OCI-M2 (cell line): ENCODE data around the gene NVL.
"Not testable (repeated sequence)": the region's sequence is repeated elsewhere in the genome, so short reads cannot be mapped to it uniquely, and the experiment has no call there.

ENCODE experiments used
- DNase-seq: peaks from one replicate; lab custom pipeline; 2025; ENCODE audit not compliant: unreplicated experiment; lab: John Stamatoyannopoulos, UW

Gene NVL

DNA sequence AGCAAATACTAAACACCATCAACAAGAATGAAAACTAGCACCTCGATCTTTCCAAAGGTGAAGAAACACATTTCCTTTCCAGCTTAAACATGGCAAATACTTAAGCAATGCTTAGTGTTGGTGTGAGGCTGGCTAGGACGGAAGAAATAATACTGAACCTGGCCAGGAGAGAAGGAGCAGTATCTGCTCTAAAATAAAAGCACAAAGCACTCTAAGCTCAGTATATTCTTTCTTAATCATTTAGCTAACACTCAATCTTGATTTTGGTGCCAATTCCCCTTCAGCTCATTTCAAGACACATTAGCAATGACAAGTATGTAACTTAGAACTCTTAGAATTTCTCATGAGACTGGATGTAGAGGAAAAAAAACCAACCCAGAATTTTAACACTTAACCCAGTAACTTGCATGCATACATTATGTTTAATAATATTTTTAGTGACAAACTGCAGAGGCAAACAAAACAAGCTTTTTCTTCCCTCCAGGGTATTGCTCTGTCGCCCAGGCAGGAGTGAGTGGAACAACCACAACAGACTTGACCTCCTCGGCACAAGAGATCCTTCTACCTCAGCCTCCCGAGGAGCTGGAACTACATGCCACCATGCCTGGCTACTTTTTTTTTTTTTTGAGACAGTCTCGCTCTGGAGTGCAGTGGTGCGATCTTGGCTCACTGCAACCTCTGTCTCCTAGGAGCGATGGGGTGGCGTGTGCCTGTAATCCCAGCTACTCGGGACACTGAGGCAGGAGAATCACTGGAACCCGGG lies 92.7 kb downstream of the NVL start:
- DNase-seq: no peak

- no peak for DNase-seq
Measured at GRCh38 chr1:224235813-224236493, 94.0 kb downstream of the NVL start.

DNA sequence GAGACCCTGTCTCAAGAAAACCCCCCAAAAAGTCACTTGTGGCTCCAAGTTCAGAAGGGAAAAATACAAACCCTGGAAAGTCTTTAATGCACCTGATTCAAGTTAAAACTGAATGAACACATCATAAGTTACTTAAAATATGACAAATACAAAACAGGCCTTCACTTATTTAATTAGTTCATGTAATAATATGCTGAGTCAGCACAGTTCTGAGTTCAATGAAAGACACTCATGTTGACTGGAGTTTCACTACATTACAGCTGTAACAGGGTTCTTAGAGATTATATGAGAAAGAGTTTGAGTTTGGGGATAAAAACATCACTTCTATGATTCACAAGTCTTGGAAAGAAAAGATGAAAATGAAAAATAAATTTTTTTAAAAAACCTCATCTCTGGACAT lies 96.0 kb downstream of the NVL start:
- DNase-seq: no peak

DNA sequence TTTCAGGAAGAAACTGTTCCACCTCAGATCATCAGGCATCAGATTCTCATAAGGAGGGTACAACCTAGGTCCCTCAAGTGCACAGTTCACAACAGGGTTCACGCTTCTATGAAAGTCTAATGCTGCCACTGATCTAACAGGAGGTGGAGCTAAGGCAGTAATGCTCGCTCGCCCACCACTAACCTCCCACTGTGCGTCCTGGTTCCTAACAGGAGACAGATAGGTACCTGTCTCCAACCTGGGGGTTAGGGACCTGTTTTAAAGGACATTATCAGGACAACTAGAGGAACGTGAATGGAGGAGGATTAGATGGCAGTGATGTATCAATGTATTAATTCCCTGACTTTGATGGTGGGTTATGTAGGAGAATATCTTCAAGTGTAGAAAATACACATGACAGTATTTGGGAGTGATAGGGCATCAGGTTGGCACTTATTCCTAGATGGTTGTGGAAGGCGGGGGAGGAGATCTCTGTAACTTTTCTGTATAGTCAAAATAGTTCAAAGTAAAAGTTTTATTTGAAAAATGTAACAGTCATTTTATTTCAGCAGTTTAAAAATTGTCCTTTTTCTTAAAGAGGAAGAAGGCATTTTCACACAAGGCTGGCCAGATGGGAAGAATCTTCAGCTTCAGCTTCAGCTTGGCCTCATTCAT lies 103.0 kb downstream of the NVL start:
- no peak for DNase-seq

DNA sequence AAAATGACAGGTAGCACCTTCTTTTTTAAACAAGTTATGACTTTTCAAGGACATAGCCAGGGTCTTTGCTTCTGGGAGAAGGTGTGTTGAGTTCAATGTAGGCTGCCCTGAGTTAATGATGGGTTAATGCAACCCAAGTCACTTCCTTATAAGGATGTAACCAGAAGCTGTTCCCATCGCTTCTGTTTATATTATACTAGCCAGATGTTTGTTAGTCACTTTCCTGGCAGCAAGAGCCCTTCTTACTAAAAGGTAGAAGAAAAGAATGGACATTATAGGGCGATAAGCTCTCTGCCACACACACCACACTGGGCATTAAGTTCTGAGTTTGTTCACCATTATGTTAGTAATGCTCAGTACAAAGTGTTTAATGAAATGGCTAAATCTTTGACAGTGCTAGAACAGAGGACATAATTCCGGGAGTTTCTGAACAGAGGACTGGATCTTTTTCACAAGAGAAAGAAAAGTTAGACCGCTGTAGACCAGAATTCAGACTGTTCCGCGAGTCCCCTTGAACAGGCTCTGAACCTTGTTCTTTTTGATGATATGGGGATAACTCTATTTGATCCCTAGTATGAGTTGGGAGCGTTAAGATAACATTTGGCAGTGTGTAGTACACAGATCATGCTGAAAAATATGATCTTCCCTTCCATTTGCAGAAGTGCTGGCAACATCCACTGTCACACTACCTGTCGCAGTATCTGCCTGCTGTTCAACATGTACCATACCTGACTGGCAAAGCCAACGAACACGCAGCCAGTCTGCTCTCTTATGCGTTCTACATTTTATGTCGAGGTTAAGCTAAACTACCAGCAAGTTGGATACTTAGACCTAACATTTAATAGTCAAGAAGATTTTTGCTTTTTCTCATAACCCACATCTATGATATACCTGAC lies 105.9 kb downstream of the NVL start:
- DNase-seq: no peak

DNA sequence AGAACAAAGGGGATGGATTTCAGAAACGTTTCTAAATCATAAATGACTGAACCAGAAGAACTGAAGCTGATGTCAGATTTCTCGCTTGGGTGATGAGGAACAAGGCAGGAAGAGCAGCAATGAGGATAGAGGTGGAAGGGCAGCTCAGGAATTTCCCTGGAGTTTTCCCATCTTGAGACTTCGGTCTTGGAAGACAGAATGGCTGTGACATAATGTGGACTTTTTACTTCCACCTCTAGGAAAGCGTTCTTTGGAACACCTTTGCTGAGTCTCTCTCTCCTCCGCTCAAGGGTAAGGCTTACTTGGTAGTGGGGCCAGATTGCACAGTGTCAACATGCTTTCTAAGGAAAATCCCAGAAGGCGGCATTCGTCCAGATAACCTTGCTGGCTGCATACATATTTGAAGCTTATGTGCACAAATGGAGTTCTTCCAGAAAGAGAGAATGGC lies 110.3 kb downstream of the NVL start:
- DNase-seq: no peak

GRCh38 chr1:224219011-224219611 lies 110.9 kb downstream of the NVL start:
- no peak for DNase-seq

DNA sequence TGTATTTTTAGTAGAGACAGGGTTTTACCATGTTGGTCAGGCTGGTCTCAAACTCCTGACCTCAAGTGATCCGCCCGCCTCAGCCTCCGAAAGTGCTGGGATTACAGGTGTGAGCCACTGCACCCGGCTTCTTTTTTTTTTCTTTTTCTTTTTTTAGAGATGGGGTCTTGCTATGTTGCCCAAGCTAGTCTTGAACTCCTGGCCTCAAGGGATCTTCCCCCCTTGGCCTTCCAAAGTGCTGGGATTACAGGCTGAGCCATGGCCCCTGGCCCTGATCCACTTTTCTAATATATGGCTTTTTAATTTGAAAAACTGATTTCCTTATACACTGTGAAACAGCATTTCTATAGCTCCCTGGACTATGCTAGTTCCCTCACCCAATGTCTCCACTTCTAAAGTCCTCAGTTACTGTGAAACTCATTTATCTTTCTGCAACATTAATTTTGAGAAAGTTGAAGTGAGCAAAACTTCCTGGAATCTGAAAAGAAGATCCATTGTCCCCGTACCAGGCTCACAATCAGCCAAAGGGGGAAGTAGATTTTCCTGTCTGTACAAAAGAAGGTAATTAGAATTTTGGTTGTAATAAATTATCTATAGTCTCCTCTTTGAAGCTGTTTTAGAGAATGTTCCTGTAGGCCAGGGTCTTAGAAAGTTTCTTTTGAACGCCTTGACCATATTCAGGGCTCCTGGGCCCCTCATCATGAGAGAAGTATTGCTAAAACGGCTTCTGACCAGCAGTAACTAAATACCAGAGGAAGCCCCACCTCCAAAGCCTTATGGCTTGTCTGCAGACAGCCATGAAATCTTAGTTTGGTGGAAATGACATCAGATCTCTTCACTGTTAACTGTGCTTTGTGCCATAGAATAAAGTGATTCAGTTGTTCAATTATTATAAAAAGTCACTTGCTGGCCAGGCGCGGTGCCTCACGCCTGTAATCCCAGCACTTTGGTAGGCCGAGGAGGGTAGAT lies 112.0 kb downstream of the NVL start:
- DNase-seq: no peak

- no peak for DNase-seq
Measured at GRCh38 chr1:224216382-224216781, 113.6 kb downstream of the NVL start.

GRCh38 chr1:224213438-224214119 lies 116.4 kb downstream of the NVL start:
- DNase-seq: no peak

- DNase-seq: no peak
Measured at GRCh38 chr1:224212618-224213061, 117.3 kb downstream of the NVL start.

DNA sequence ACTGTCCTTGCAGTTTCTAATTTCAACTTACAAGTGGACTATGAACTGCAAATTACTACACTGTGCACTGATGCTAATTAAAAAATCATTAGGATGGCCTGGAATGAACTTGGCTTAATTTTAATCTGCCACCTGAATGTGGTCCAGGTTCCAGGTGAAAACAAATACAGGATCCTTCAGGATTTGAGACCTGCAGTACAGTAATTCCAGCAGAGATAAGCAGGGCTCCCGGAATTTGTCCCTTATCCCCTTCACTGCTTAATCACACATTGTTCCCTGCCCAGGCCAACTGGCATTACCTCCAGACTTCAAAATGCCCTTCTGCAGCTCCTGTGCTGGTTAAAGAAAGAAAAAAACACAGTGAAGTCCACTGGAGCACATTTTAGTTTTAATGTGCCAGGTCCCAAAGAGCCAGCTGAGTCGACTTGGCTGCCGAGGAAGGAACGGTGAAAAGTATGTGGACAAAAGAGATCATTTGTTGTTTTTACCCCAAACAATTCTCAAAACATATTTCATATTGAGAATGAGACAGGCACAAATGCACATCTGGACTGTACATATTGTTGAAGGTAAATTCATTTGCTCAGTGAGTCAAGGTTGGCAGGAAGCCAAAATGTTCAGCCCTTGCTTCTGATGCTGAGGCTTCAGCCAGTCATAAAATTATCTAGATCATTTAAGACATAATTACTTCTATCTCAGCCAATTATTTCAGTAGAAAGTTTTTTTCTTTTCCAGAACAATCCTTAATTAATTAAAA lies 118.6 kb downstream of the NVL start:
- no peak for DNase-seq

DNA sequence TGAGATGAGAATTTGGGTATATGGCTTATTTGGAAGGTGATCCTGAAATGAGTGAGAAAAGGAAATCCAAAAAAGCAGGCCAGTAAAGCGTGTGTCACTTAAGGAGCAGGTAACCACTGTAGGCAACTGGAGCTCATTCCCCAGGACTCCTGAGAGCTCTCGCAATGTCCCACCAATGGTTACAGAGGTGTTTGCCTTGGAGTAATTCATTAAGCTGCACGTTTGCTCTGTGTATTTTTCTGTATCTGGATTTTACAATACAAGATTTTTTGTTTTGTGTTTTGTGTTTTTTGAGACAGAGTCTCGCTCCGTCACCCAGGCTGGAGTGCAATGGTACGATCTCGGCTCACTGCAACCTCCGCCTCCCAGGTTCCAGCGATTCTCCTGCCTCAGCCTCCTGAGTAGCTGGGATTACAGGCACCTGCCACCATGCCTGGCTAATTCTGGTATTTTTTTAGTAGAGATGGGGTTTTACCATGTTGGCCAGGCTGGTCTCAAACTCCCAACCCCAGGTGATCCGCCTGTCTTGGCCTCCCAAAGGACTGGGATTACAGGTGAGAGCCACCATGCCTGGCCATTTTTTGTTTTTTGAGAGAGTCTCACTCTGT lies 123.9 kb downstream of the NVL start:
- not testable (repeated sequence) for DNase-seq

GRCh38 chr1:224205438-224205840 lies 124.5 kb downstream of the NVL start:
- no peak for DNase-seq

DNA sequence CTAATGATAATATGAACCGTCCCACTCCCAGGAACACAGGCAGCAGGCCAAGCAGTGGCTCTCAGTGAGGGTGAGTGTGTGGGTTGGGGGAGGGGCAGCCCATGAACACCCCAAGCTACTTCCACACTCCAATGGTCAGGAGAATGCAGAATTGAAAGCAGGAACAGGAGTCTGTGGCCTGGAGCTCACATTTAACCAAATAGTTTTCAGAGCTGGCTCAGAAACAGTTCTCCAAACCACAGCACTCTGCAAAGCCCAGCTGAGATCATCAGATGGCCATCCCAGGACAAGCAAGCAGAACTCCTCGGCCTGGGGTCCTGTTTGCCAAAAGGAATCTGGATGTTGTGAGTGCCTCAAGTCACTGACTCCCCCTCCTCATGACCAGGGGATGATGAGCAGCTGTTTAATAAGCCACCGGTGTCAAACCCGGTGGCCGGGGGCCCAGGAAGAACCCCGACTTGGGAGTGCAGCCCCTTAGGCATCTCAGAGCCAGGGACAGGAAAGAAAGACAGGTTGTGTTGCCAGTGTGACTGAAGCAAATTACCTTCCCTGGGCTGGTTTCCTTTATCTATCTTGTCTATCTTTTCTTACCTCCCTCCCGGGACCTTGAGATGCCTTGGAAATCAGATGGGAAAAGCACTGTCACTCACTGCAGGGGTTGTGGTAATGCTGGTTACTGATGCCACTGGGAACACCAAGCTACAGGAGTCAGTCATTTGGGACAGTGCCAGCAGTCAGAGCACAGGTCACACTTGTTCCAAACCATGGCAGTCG lies 126.5 kb downstream of the NVL start:
- DNase-seq: no peak

- DNase-seq: no peak
Measured at GRCh38 chr1:224201853-224202252, 128.1 kb downstream of the NVL start.

DNA sequence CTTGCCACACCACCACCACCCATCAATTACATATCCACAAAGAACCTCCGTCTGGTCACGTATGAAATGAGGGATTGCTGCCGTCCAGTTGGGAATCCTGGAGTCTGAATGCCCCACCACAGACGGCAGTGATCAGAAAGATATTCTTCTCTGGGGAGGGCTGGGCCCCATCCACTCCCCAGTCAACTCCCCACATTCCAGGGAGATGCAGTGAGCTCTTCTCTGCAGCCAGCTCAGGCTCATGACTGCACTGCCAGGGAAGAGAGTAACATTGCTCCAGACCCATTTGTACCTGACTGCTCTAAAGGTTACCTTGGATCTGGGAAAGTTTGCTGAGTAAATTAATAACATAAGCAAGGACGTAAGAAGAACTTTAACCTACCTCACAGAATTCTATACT lies 128.6 kb downstream of the NVL start:
- no peak for DNase-seq
